NCI-H774 (cell line): ENCODE results near the gene COG7.
"Not testable (repeated sequence)": the region's sequence is repeated elsewhere in the genome, so short reads cannot be mapped to it uniquely, and the experiment has no call there.

Source experiments
- DNase-seq: peaks from one replicate; lab custom pipeline; 2025; lab: John Stamatoyannopoulos, UW

Gene COG7

DNA sequence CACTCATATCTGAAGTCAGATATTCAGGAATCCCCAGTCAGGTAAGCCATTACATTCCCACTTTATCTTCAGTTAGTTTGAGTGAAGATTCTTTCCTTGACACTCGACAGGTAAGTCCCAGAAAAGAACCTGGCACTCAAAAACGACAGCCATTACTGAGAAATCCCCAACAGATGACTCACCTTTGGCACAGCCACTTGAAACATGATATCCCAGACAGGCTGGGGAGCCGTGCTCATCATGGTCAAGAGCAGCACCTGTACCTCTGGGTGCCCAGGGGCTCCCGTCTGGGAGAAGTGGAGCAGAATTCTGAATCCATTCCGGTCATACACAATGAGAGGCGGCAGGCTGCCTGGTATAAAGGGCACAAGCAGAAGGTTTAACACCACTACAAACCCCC is 16.8 kb upstream of the COG7 start:
- DNase-seq = peak; percentile 32

GRCh38 chr16:23466162-23466885 is 13.3 kb upstream of the COG7 start:
- DNase-seq = no peak

DNA sequence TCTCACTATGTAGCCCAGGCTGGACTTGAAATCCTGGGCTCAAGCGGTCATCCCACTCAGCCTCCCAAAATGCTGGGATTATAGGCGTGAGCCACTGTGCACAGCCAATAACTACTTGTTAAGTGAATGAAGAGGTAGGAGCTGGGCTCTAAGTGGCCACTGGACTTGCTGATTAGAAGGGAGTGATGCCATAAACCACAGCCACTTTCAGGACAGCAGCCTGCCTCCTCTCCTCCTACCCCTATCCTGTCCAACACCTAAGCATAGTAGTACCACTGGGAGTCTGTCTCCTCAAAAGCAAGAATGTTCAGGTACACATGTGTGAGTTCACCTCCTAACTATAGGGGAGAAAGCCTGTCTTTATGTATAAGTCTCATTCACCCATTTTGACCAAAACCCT is 12.2 kb upstream of the COG7 start:
- DNase-seq = no peak

DNA sequence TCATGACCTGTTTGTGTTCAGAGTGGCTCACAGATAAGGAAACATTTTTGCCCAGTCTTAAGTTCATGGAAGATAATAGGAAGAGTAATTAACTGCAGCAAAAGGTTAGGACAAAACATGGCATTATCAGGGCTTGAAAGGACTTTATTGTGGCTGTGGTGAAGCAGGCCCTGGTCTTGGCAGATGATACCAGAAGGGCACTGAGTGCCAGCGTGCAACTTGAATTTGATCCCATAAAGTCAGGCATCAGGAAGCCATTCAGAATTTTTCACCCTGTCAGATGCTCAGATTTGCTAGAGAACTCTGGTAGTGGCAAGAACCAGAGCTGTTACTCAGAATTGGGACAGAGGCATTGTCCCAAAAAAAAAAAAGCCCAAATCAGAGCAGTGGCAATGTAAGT is 11.2 kb upstream of the COG7 start:
- DNase-seq = no peak

GRCh38 chr16:23462994-23463393 is 10.0 kb upstream of the COG7 start:
- not testable (repeated sequence) for DNase-seq

DNA sequence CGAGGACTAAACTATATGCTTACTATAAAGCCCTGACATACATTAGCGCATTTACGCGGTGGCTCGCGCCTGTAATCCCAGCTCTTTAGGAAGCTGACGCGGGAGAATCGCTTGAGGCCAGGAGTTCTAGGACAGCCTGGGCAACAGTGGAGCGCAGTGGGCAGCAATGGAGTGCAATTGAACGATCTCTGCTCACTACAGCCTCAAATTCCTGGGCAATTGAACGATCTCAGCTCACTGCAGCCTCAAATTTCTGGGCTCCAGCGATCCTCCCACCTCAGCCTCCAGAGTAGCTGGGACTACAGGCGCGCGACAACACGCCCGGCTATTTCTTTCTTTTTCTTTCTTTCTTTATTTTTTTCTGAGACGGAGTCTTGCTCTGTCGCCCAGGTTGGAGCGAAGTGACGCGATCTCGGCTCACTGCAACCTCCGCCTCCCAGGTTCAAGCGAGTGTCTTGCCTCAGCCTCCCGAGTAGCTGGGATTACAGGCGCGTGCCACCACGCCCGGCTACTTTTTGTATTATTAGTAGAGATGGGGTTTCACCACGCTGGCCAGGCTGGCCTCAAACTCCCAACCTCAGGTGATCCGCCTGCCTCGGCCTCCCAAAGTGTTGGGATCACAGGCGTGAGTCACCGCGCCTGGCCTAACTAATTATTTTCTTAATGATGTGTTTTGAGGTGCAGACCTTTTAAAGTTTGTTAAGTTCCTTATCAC is 506 bp upstream of the COG7 start:
- DNase-seq = no peak

- no peak for DNase-seq
These were observed 793 bp downstream of the COG7 start for GRCh38 chr16:23452221-23452571.

- no peak for DNase-seq
These were observed 4.6 kb downstream of the COG7 start for GRCh38 chr16:23448392-23448791.

- not testable (repeated sequence) for DNase-seq
These were observed 15.4 kb downstream of the COG7 start for GRCh38 chr16:23437542-23437941.

GRCh38 chr16:23436951-23437350 is 16.0 kb downstream of the COG7 start:
- no peak for DNase-seq

DNA sequence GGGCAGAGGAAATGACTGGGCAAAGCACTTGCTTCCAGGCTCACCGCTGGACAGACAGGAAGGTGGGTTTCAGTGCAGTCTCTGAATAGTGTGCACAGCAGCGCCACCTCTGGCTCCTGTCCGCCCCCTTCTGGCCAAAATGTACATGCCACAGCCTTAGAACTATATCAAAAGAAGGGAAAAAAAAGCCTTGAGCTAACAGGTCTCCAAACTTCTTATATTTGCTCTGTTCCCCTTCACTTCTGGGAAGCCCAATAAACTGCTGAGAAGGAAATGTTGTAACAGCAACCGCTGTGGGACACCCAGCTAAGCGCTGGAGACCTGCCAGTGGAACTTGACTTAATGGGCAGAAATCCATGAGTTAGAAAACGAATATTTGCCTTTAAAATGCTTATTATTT is 17.5 kb downstream of the COG7 start:
- peak; percentile 10 for DNase-seq

- DNase-seq = peak; percentile 49
These were observed 18.6 kb downstream of the COG7 start for GRCh38 chr16:23434380-23434779.

GRCh38 chr16:23433261-23433920 is 19.6 kb downstream of the COG7 start:
- peak; percentile 19 for DNase-seq

GRCh38 chr16:23432176-23433128 is 20.5 kb downstream of the COG7 start:
- DNase-seq = no peak

DNA sequence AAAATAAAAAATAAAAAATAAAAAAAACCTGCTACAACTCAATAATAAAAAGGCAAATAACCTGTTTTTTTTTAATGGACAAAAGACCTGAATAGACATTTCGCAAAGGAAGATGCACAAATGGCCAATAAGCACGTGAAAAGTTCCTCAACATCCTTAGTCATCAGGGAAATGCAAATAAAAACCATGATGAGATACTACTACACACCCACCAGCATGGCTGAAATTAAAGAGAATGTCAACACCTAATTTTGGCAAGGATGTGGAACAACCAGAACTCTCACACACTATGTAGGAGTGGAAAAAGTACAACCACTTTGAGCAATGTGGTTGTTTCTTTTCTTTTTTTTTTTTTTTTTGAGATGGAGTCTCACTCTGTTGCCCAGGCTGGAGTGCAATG is 24.6 kb downstream of the COG7 start:
- DNase-seq = no peak

GRCh38 chr16:23424292-23424958 is 28.6 kb downstream of the COG7 start:
- no peak for DNase-seq

GRCh38 chr16:23423496-23424049 is 29.4 kb downstream of the COG7 start:
- DNase-seq = peak; percentile 44

GRCh38 chr16:23420011-23420410 is 33.0 kb downstream of the COG7 start:
- DNase-seq = no peak

GRCh38 chr16:23416816-23417215 is 36.2 kb downstream of the COG7 start:
- no peak for DNase-seq

GRCh38 chr16:23414731-23415130 is 38.3 kb downstream of the COG7 start:
- DNase-seq = no peak

- peak; percentile 29 for DNase-seq
These were observed 42.8 kb downstream of the COG7 start for GRCh38 chr16:23410176-23410575.
